CD4-positive, alpha-beta T cell (primary cell): ENCODE measurements around the gene FKBP2. TPM values are rescaled to one million over a fixed set of nuclear protein-coding genes. Genes with fewer than 3 reads are reported as not detected.

Experiments used
- ATAC-seq: fragments of 200-7000 bp; cut with Tn5 transposase; one replicate; pipeline ENCODE4 v1.10.0; 2022; ENCODE audit warnings: mild to moderate bottlenecking; ENCODE audit not compliant: poor library complexity
- CTCF ChIA-PET: fragments of 350-600 bp; sonication (Branson Sonifier 250); formaldehyde crosslinking; loops from one replicate; lab custom pipeline; 2021; ENCODE audit warnings: antibody characterized with exemption, inconsistent platforms; lab: Charles Lee
- POLR2A ChIA-PET: fragments of 350-600 bp; sonication (Branson Sonifier 250); formaldehyde crosslinking; loops from one replicate; lab custom pipeline; 2021; ENCODE audit warnings: antibody characterized with exemption, inconsistent platforms; lab: Charles Lee
- DNase-seq, 14 experiments: peaks; one replicate each; pipeline ENCODE4 v3.0.0-alpha.2; 2013 to 2020; ENCODE audit warnings: mixed read lengths in 2 of 14
- H3K27ac ChIP-seq, 2 donors: one replicate each; pipeline versions ENCODE4 v1.5.1 to v1.7.0; 2013; ENCODE audit warnings: low read length in 2 of 2, low read depth in 1 of 2, mild to moderate bottlenecking in 1 of 2
- H3K27me3 ChIP-seq, 2 experiments: 1 replicate in 1 of 2; 2 replicates in 1 of 2; pipeline versions ENCODE4 v1.6.1 to v1.7.0; 2013; ENCODE audit warnings: low read length in 2 of 2, control low read depth in 1 of 2, mild to moderate bottlenecking in 1 of 2, moderate library complexity in 1 of 2; ENCODE audit not compliant: insufficient read depth in 2 of 2, control insufficient read depth in 1 of 2
- H3K36me3 ChIP-seq: one replicate; pipeline ENCODE4 v1.6.1; 2013; ENCODE audit warnings: low read length, control low read depth; ENCODE audit not compliant: insufficient read depth
- H3K4me1 ChIP-seq: one replicate; pipeline ENCODE4 v1.6.1; 2013; ENCODE audit warnings: low read length, control low read depth; ENCODE audit not compliant: insufficient read depth
- H3K4me3 ChIP-seq: one replicate; pipeline ENCODE4 v1.5.1; 2013; ENCODE audit warnings: mild to moderate bottlenecking, low read length, moderate library complexity
- H3K9me3 ChIP-seq, 2 experiments: 1 replicate in 1 of 2; 2 replicates in 1 of 2; pipeline versions ENCODE4 v1.6.1 to v1.7.0; 2013; ENCODE audit warnings: low read length in 2 of 2, mild to moderate bottlenecking in 2 of 2, control low read depth in 1 of 2, moderate library complexity in 1 of 2; ENCODE audit not compliant: control insufficient read depth in 1 of 2, insufficient read depth in 1 of 2
- H3K27ac Mint-ChIP-seq: one replicate; pipeline ENCODE4 v1.8.0; 2020; ENCODE audit warnings: mixed read lengths
- H3K27me3 Mint-ChIP-seq: one replicate; pipeline ENCODE4 v1.8.0; 2021; ENCODE audit warnings: mixed read lengths
- H3K36me3 Mint-ChIP-seq: one replicate; pipeline ENCODE4 v1.8.0; 2021; ENCODE audit warnings: low read depth, mixed read lengths
- H3K4me1 Mint-ChIP-seq: one replicate; pipeline ENCODE4 v1.8.0; 2021; ENCODE audit warnings: low read depth, mixed read lengths
- H3K4me3 Mint-ChIP-seq: one replicate; pipeline ENCODE4 v1.8.0; 2020; ENCODE audit warnings: mild to moderate bottlenecking, mixed read lengths
- H3K9me3 Mint-ChIP-seq: one replicate; pipeline ENCODE4 v1.8.0; 2020; ENCODE audit warnings: mixed read lengths
- CTCF ChIP-seq: fragments of 200-600 bp; IDR thresholded peaks from one replicate; pipeline ENCODE4 v1.8.0; 2022; ENCODE audit warnings: antibody characterized with exemption, mild to moderate bottlenecking
- intact Hi-C, 2 experiments: fragments of 100-400 bp; cut with DNase I in 1 of 2; cut with micrococcal nuclease in 1 of 2; formaldehyde crosslinking; loops; one replicate each; pipeline versions ENCODE4 v1.15.1 to v1.9.0; 2023 to 2025; cut with DNase I, micrococcal nuclease
- total RNA-seq, 174 experiments: library from RNA in 2 of 174; stranded (reverse) in 2 of 174; gene quantifications; one replicate each; pipeline ENCODE4 v1.2.3 and lab custom pipeline; 2021 to 2026

The FKBP2 gene
- total RNA-seq, 2 experiments from 2014 or later = 11.2 to 14.6 TPM

DNA sequence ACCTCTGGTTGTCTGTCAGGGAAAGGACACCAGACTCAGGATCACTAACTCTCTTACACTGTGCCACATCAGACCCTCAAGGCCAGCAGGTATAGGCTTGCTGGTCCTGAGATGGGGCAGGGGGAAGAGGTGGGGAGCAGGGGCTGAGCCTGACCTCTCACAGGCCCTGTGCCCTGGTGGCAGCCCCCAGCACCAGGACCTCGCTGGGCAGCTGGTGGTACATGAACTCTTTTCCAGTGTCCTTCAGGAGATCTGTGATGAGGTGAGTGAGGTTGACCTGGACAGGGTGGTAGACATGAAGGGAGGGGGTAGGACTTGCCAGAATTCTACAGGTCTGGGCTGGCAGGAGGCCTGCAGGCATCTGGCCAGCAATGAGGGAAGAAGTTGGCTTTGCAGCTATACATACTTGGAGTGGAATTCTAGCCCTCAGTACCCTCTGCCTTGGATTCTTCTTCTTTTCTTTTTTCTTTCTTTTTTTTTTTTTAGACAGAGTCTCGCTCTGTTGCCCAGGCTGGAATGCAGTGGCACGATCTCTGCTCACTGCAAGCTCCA is 13.4 kb upstream of the FKBP2 start:
- no peaks in the 10 kb centered on the region for H3K9me3 ChIP-seq
- peak overlapping the region; percentile 77 to 87 for H3K27ac ChIP-seq
- intact Hi-C loops = loop anchor here in 1 of 2 experiments (2.0 kb wide), 1 partner anchor 13 kb away; the partner anchor contains the start of gene FKBP2
- ChIA-PET CTCF (interaction anchor here (1.2 to 3.4 kb wide), 4 partner anchors 9 to 24 kb away, joined by 3 to 15 read pairs (median 6); partner anchors contain the start of genes FERMT3 and PLCB3), POLR2A (interaction anchor here (1.4 to 6.3 kb wide), 7 partner anchors 9 to 74 kb away, joined by 6 to 116 read pairs (median 22); partner anchors contain the start of genes FERMT3, FKBP2, PPP1R14B and STIP1)
- ATAC-seq (no peak), DNase-seq (no peak)
- H3K36me3 Mint-ChIP-seq = no peaks in the 10 kb centered on the region
- peak overlapping the region; percentile 99 for H3K4me3 ChIP-seq
- H3K9me3 Mint-ChIP-seq = no peaks in the 10 kb centered on the region
- H3K36me3 ChIP-seq = peaks cover 16% of the 10 kb centered on the region
- peak overlapping the region; percentile 80 for H3K27ac Mint-ChIP-seq
- H3K4me1 ChIP-seq = peaks cover 73% of the 10 kb centered on the region
- H3K4me3 Mint-ChIP-seq = peak overlapping the region; percentile 97
- H3K27me3 ChIP-seq = no peaks in the 10 kb centered on the region
- H3K27me3 Mint-ChIP-seq = no peaks in the 10 kb centered on the region
- H3K4me1 Mint-ChIP-seq = peaks cover 50% of the 10 kb centered on the region
- no peak for TF ChIP-seq CTCF

DNA sequence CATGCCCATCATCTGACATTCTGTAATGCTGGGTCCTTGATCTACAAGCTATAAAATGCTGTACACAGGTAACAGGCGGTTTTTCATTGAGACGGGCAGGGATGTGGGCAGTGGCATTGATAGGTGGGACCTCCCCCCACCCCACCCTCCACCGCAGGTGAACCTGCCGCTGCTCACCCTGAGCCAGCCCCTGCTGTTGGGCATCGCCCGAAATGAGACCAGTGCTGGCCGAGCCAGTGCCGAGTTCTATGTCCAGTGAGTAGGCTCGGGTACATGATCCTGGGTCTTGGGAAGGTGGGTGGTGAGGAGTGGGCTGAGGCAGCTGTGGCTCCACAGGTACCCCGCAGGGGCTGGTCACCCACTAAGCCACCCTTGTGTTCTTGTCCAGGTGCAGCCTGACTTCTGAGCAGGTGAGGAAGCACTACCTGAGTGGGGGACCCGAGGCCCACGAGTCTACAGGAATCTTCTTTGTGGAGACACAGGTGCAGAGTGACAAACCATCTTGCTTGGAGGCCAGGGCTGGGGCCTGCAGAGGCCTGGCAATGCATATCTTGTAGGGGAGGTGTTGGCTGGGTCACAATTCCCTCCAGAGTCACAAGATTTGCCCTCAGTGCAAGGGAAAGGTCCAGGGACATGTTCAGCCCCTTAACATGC is 11.7 kb upstream of the FKBP2 start:
- H3K9me3 Mint-ChIP-seq = no peaks in the 10 kb centered on the region
- Histone ChIP-seq H3K27ac (peak overlapping the region; percentile 82 to 91), H3K27me3 (no peaks in the 10 kb centered on the region), H3K9me3 (no peaks in the 10 kb centered on the region), H3K36me3 (peaks cover 3% of the 10 kb centered on the region), H3K4me1 (peaks cover 85% of the 10 kb centered on the region), H3K4me3 (peak overlapping the region; percentile 91)
- DNase-seq = no peak
- ATAC-seq = no peak
- H3K36me3 Mint-ChIP-seq = no peaks in the 10 kb centered on the region
- H3K4me3 Mint-ChIP-seq = peak overlapping the region; percentile 95
- H3K27ac Mint-ChIP-seq = peak overlapping the region; percentile 94
- POLR2A ChIA-PET = interaction anchor here (0.9 to 4.6 kb wide), 8 partner anchors 10 to 88 kb away, joined by 3 to 31 read pairs (median 9); partner anchors contain the start of genes FERMT3, FKBP2, PRDX5 and STIP1
- no peak for TF ChIP-seq CTCF
- CTCF ChIA-PET = interaction anchor here (0.9 kb wide), 1 partner anchor 23 kb away, joined by 3 read pairs; the partner anchor contains the start of gene FERMT3
- H3K4me1 Mint-ChIP-seq = peaks cover 63% of the 10 kb centered on the region
- intact Hi-C loops = no loop called here
- H3K27me3 Mint-ChIP-seq = no peaks in the 10 kb centered on the region

- peaks cover 63% of the 10 kb centered on the region for H3K4me1 Mint-ChIP-seq
- POLR2A ChIA-PET = interaction anchor here (0.9 to 4.6 kb wide), 8 partner anchors 10 to 88 kb away, joined by 3 to 31 read pairs (median 9); partner anchors contain the start of genes FERMT3, FKBP2, PRDX5 and STIP1
- no peak for ATAC-seq
- Histone ChIP-seq H3K9me3 (no peaks in the 10 kb centered on the region), H3K4me1 (peaks cover 80% of the 10 kb centered on the region), H3K36me3 (peaks cover 3% of the 10 kb centered on the region), H3K4me3 (peak overlapping the region; percentile 91), H3K27me3 (no peaks in the 10 kb centered on the region), H3K27ac (peak overlapping the region; percentile 82 to 91)
- no peak for TF ChIP-seq CTCF
- intact Hi-C loops = loop anchor here (1.0 to 5.0 kb wide), 3 partner anchors 12 to 43 kb away; partner anchors contain the start of genes FKBP2 (in 2 of the 2) and STIP1 (in 1 of the 2)
- no peaks in the 10 kb centered on the region for H3K9me3 Mint-ChIP-seq
- peak overlapping the region; percentile 94 for H3K27ac Mint-ChIP-seq
- no peaks in the 10 kb centered on the region for H3K36me3 Mint-ChIP-seq
- DNase-seq = no peak
- H3K27me3 Mint-ChIP-seq = no peaks in the 10 kb centered on the region
- CTCF ChIA-PET = interaction anchor here (0.9 kb wide), 1 partner anchor 24 kb away, joined by 3 read pairs; the partner anchor contains the start of gene FERMT3
- peak overlapping the region; percentile 95 for H3K4me3 Mint-ChIP-seq
Measured at GRCh38 chr11:64229744-64230170, 11.1 kb upstream of the FKBP2 start.
